ENCODE data around the gene EYS. TPM values are rescaled to one million over a fixed set of nuclear protein-coding genes. Genes with fewer than 3 reads are reported as not detected.

The EYS gene
- total RNA-seq, 1 donor from 2014 or later: 17.3 TPM

GRCh38 chr6:64983089-64983488, 723.9 kb downstream of the EYS start:
- DNase-seq (ENCODE audit: low spot score): no peak

DNA sequence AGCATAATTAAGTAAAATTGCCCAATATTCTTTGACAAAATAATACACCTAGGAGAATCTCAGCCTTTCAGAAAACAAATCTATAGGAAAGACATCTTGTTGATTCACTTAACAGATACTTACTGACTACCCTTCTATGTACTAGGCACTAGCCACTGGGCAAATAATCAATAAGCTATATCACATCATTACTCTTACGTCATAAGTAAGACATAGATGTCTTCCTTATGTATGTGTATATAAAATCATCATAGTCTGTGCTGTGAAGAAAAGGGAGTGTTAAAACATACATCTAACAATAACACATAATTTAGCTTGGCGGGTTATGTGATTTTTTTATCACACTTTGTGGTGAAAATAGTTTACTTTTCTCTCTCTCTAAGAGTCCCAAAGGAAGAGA, 733.9 kb downstream of the EYS start:
- no peak for DNase-seq (ENCODE audit: low spot score)

GRCh38 chr6:64969139-64969538, 737.9 kb downstream of the EYS start:
- DNase-seq (ENCODE audit: low spot score): no peak

DNA sequence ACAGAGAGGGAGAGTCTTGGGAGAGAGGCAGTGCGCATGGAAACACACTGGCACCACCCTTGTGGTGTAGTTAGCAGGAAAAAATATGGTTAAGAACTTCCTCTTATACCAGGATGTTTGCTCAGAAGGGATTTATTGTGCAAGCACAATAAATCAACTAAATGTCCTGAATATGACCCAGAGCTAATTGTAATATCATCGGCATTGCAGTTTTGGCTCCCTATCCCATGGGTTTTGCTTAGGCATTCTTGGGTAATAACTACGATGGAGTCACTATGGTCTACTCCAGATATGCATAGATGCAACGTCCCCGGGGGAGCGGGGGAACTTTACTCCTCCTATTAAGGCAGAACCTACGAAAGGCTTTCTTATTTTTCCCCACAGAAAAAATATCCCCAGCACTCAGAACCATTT, 751.6 kb downstream of the EYS start:
- no peak for DNase-seq (ENCODE audit: low spot score)

DNA sequence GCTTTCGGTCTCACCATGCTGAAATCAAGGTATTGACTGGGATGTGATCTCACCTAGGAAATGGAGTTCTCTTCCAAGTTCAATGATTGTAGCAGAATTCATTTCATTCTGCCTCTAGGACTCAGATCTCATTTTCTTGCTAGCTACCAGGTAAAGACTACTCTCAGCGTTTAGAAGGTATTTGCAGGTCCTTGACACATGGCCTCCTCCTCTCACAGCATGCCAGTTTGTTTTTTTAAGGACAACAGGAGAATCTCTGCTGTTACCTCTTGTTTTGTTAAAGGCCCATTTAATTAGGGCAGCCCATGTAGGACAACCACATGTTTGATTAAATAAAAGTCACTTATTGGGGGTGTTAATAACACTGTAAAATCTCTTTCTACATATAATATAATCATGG, 757.8 kb downstream of the EYS start:
- DNase-seq (ENCODE audit: low spot score): no peak

DNA sequence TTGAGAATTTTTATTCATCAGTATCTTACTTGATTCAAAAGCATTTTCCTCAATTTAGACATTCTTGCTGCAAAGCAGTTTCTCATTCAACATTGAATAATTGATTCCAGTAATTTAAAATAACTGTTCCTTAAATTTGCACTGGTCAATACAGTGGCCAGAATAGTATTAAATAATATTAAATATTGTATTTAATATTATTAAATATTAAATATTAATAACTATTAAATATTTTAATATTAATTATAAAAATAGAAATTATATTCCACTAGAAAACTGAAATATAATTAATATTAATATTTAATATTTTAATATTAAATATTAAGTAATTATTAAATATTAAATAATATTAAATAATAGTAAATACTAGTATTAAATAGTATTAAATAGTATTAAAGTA, 758.8 kb downstream of the EYS start:
- no peak for DNase-seq (ENCODE audit: low spot score)

DNA sequence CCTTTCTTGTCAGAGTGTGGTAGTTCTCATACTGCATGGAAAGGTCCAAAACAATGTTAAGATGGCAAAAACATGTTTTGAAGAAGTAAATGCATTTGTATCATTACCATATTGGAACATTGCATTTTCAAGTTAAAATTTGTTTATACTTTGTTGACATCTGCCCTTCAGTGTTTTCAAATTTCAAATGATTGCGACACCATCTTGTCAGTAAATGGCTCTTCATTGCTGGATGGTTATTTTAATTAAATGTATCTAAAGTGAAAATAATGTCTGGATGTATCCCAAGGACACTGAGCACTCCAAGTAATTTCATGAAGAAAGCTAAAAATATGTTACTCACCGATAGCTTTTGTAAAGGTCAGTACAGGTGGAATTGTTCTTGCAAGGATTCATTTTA, 761.6 kb downstream of the EYS start:
- DNase-seq (ENCODE audit: low spot score): no peak

DNA sequence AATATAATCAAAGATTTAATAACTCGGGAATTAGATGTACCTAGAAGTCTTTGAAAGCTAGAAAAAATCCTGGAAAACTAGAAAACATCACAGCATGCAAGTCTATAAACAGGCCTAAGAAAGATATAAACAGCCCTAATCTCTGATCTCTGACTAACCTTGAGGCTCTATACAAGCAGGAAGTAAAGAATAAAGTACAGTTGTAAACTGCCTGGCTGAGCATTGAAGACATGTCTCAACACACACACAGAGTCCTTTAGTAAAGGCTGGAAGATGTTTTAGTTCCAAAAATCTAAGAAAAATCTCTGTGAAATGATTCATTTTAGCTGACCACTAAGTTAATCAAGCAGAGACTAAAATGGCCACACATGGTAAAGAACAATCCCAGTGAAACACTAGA, 774.5 kb downstream of the EYS start:
- DNase-seq (ENCODE audit: low spot score): no peak

- no peak for DNase-seq (ENCODE audit: low spot score)
These were observed 776.3 kb downstream of the EYS start for GRCh38 chr6:64930681-64931080.

GRCh38 chr6:64926051-64926450, 781.0 kb downstream of the EYS start:
- no peak for DNase-seq (ENCODE audit: low spot score)

- no peak for DNase-seq (ENCODE audit: low spot score)
These were observed 786.8 kb downstream of the EYS start for GRCh38 chr6:64920257-64920656.

GRCh38 chr6:64914124-64914523, 792.9 kb downstream of the EYS start:
- no peak for DNase-seq (ENCODE audit: low spot score)

DNA sequence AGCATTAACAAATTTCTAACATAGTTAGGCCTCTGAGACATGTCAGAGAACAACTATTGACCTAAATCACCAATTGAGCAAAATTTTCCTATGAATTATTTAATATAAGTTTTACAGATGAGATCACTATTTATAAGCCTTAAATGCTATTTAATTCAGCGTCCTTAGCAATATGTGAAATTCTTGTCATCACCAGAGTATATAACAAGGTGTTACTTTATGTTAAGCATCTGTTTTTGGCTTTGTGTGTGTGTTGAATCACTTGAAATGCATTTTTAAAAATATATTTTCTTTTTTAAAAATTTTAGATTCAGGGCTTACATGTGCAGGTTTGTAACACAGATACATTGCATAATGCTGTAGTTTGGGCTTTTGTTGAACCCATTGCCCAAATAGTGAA, 794.1 kb downstream of the EYS start:
- no peak for DNase-seq (ENCODE audit: low spot score)

DNA sequence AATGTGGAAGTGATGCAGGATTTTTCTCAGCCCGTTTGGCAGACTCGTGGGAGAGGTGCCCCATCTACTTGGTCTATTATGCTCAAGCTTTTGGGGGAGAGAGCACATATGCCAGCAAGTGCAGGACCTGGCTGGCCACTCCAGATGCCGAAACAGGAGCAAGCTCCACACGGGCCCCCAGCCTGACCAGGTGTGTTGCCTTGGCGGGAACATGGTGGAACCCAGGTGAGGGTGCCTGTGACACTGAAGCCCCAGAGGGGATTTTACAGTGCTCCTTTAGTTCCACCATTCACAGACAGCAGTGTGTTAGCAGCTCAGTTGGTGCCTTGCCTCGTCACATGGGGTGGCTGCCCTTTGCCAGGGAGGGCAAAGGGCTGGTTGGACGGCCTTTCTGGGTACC, 798.9 kb downstream of the EYS start:
- DNase-seq (ENCODE audit: low spot score): no peak

- DNase-seq (ENCODE audit: low spot score): no peak
These were observed 802.4 kb downstream of the EYS start for GRCh38 chr6:64904616-64905015.

- no peak for DNase-seq (ENCODE audit: low spot score)
These were observed 804.4 kb downstream of the EYS start for GRCh38 chr6:64902596-64902995.

GRCh38 chr6:64896939-64897338, 810.1 kb downstream of the EYS start:
- DNase-seq (ENCODE audit: low spot score): no peak

DNA sequence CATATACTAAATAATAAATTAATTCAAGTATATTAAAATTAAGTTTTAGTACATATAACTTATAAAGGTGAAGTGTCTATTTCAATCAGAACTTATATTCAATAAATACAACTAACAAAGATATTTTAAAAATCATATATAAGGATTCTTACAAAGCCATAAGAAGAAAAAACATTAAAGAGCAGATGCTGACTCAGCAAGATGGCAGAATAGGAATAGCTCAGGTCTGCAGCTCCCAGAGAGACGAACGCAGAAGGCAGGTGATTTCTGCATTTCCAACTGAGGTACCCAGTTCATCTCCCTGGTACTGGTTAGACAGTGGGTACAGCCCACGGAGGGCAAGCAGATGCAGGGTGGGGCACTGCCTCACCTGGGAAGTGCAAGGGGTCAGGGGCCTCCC, 811.1 kb downstream of the EYS start:
- DNase-seq (ENCODE audit: low spot score): no peak

- DNase-seq (ENCODE audit: low spot score): peak; percentile 7
These were observed 816.4 kb downstream of the EYS start for GRCh38 chr6:64890609-64891008.

GRCh38 chr6:64889144-64889543, 817.9 kb downstream of the EYS start:
- no peak for DNase-seq (ENCODE audit: low spot score)

DNA sequence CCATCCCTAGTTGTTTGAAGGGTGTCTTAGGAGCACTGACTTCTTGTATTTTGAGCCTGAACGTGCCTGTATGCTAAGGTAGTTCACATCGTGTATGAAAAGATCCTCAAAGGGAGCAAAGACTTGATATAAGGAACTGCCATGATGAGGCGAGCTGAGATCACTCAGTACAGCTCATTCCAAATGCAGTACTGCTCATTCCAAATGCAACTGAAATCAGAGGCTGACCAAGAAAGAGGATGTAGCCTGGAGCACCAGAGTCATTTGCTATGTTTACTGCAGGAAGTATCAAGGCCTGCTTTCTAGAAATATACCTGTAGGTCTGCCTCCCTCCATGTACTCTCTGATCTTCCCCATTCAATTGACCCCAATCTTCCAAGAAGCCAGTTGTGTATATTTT, 832.2 kb downstream of the EYS start:
- DNase-seq (ENCODE audit: low spot score): no peak

GRCh38 chr6:64872633-64873032, 834.4 kb downstream of the EYS start:
- DNase-seq (ENCODE audit: low spot score): no peak

DNA sequence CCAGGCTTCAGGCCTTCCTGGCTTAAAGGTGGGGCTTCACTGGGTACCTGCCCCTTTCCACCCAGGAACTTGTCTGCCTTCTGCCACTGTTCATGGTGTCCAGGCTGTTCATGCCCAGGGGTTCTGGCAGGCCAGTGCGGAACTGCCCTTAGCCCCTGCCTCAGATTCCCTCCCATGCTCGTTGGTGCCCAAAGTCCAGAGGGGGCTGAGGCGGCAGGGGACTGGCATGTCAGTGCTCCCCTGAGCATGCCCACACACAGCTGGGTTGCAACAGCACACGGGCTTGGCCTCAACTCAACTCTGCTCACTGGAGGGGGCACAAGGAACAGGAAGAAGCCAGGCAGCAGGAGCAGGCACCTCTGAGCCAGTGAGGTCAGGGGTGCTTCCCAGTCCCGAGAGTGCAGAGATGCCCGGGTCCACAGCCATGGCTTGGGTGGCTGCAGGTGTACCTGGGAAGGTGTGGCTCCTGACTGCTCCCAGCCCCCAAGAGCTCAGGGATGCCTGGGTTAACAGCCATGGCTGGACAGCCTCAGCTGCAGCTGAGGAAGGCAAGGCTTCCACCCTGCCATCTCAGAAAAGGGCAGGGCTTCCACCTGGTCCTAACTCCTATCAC, 845.9 kb downstream of the EYS start:
- DNase-seq (ENCODE audit: low spot score): no peak

DNA sequence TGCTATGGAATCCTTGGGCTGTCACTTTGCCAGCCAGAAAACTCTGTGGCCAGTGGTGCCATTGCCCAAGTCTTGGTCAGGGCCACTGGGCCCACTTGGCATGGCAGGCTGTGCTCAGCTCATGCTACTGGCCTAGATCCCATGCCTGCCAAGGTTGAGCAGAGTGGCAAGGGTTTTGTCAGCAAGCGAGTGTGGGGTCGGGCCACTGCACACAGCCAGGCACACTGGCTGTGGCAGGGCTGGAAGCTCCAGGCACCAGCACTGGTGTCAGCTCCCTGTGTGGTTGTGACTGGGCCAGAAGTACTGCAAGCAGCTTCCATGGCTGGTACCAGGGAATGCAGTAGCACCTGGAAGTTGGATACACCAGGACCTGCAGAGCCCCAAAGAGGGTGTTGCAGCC, 846.8 kb downstream of the EYS start:
- no peak for DNase-seq (ENCODE audit: low spot score)
